ENCODE data around the gene PSMB2. TPM values are rescaled to one million over a fixed set of nuclear protein-coding genes. Genes with fewer than 3 reads are reported as not detected.

PSMB2 gene
- total RNA-seq, 1 experiment from 2014 or later = 86.0 TPM

DNA sequence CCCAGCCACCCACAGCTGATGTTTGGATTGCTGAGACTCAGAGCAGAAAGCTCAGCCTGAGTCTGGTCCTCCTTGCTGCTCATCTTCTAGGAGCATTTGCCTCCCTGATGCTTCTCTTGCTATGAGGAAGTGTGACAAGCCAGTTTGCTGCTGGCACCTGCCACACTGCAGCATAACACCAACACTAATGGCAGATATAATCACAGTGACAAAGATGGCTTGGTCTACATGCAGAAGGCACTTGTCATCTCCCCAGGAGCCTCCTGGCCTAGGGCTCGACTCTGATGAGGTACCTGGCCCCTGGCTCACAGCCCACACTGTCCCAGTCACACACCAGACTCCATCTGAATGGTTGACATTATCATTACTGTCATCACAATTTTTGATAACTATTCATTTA lies 13.9 kb upstream of the PSMB2 start:
- Histone ChIP-seq H3K18ac (ENCODE audit: insufficient read length, low read depth, low read length) (no peak overlapping the region), H2AK5ac (ENCODE audit: insufficient read length, low read length) (no peak overlapping the region), H3K9me3 (ENCODE audit: control insufficient read depth, low read depth, low read length) (no peaks in the 10 kb centered on the region), H2AFZ (ENCODE audit: low read length) (no peak overlapping the region), H3K23me2 (ENCODE audit: insufficient read length, low read depth, low read length, poor library complexity, severe bottlenecking) (no peaks in the 10 kb centered on the region), H3K4ac (ENCODE audit: low read depth, low read length) (no peak overlapping the region), H3K79me2 (ENCODE audit: insufficient read depth, low read length) (no peaks in the 10 kb centered on the region), H4K8ac (replicated peaks; ENCODE audit: insufficient read length, low read depth, low read length) (no peak overlapping the region), H3K23ac (ENCODE audit: insufficient read length, low read depth, low read length) (no peak overlapping the region), H4K5ac (ENCODE audit: insufficient read length, low read depth, low read length) (no peak overlapping the region), H3K56ac (ENCODE audit: insufficient read length, low read depth, low read length) (no peak overlapping the region), H2BK5ac (ENCODE audit: insufficient read length, low read length) (no peak overlapping the region), H2BK12ac (ENCODE audit: insufficient read length, low read depth, low read length) (no peak overlapping the region), H3K4me2 (ENCODE audit: insufficient read depth, insufficient read length, low read length) (no peak overlapping the region), H2BK20ac (ENCODE audit: low read depth, low read length, poor library complexity, severe bottlenecking) (no peak overlapping the region), H3K27ac (ENCODE audit: insufficient read length, low read depth, low read length) (no peak overlapping the region), H2BK15ac (ENCODE audit: low read depth, low read length) (no peak overlapping the region), H2BK120ac (ENCODE audit: low read depth, low read length, poor library complexity, severe bottlenecking) (no peak overlapping the region), H3K79me1 (ENCODE audit: insufficient read depth, low read depth, low read length, poor library complexity, severe bottlenecking) (no peaks in the 10 kb centered on the region), H4K20me1 (ENCODE audit: control insufficient read depth, insufficient read depth, insufficient read length) (no peaks in the 10 kb centered on the region), H4K91ac (ENCODE audit: insufficient read length, low read depth, low read length) (no peak overlapping the region), H3T11ph (ENCODE audit: low read length) (no peak overlapping the region), H3K9ac (ENCODE audit: extremely low read depth, insufficient read length, low read length) (no peak overlapping the region), H3K14ac (ENCODE audit: insufficient read depth, low read length) (no peak overlapping the region), H3K4me1 (ENCODE audit: insufficient read depth, low read length) (no peaks in the 10 kb centered on the region), H3K27me3 (ENCODE audit: insufficient read depth, low read length) (no peaks in the 10 kb centered on the region)
- no peak for DNase-seq
- TF ChIP-seq, protein P1, sequence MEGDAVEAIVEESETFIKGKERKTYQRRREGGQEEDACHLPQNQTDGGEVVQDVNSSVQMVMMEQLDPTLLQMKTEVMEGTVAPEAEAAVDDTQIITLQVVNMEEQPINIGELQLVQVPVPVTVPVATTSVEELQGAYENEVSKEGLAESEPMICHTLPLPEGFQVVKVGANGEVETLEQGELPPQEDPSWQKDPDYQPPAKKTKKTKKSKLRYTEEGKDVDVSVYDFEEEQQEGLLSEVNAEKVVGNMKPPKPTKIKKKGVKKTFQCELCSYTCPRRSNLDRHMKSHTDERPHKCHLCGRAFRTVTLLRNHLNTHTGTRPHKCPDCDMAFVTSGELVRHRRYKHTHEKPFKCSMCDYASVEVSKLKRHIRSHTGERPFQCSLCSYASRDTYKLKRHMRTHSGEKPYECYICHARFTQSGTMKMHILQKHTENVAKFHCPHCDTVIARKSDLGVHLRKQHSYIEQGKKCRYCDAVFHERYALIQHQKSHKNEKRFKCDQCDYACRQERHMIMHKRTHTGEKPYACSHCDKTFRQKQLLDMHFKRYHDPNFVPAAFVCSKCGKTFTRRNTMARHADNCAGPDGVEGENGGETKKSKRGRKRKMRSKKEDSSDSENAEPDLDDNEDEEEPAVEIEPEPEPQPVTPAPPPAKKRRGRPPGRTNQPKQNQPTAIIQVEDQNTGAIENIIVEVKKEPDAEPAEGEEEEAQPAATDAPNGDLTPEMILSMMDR (conservative IDR thresholded peaks at IDR 0.05) = no peak
- H3K9me3 Mint-ChIP-seq = no peaks in the 10 kb centered on the region
- H3K4me3 Mint-ChIP-seq = no peak overlapping the region
- H3K36me3 Mint-ChIP-seq (ENCODE audit: insufficient read depth in 1 of 3, low read depth in 3 of 3) = no peaks in the 10 kb centered on the region
- H3K27me3 Mint-ChIP-seq (ENCODE audit: low read depth) = peaks cover 39% of the 10 kb centered on the region
- H3K27ac Mint-ChIP-seq = no peak overlapping the region
- H3K4me1 Mint-ChIP-seq = no peaks in the 10 kb centered on the region
- no CpG with 5 or more reads among the region's 1 CpG for WGBS (ENCODE audit: extremely low coverage, insufficient read length, low lambda C conversion rate)

Data from H9 (cell line).